Ovary (tissue), 9 donors: ENCODE results near the gene SNORC. TPM values are rescaled to one million over a fixed set of nuclear protein-coding genes. Genes with fewer than 3 reads are reported as not detected.
"Not testable (repeated sequence)": the region's sequence is repeated elsewhere in the genome, so short reads cannot be mapped to it uniquely, and the experiment has no call there.

ENCODE experiments used
- DNase-seq, 5 donors: peaks; one replicate each; pipeline ENCODE4 v3.0.0-alpha.2; 2019 to 2020
- H3K27ac ChIP-seq, 2 donors: fragments of 200-600 bp; one replicate each; pipeline versions ENCODE4 v1.5.1 to v1.8.0; 2019 to 2022
- H3K27me3 ChIP-seq: fragments of 200-600 bp; one replicate; pipeline ENCODE4 v1.8.0; 2022
- H3K36me3 ChIP-seq: fragments of 200-600 bp; sonication (generic); one replicate; pipeline ENCODE4 v1.5.1; 2019
- H3K4me1 ChIP-seq: one replicate; pipeline ENCODE4 v1.8.1; 2013; ENCODE audit warnings: mild to moderate bottlenecking, moderate library complexity; ENCODE audit not compliant: insufficient read depth
- H3K4me3 ChIP-seq: fragments of 200-600 bp; sonication (generic); one replicate; pipeline ENCODE4 v1.5.1; 2017
- H3K9me3 ChIP-seq, 2 donors: fragments of 200-600 bp in 1 of 2; sonication (generic) in 1 of 2; one replicate each; pipeline versions ENCODE4 v1.5.1 to v1.8.1; 2013 to 2019; ENCODE audit warnings: mild to moderate bottlenecking in 1 of 2, moderate library complexity in 1 of 2
- CTCF ChIP-seq, 3 donors: fragments of 450-650 bp in 2 of 3; fragments of 200-600 bp in 1 of 3; IDR thresholded peaks; one replicate each; pipeline versions ENCODE4 v1.5.1 to v1.8.0; 2016 to 2022; ENCODE audit warnings: antibody characterized with exemption in 3 of 3, mild to moderate bottlenecking in 1 of 3
- EP300 ChIP-seq: sonication (generic); formaldehyde crosslinking; IDR thresholded peaks from one replicate; pipeline ENCODE4 v1.6.1; 2017; ENCODE audit warnings: antibody characterized with exemption
- POLR2A ChIP-seq: fragments of 450-650 bp; IDR thresholded peaks from one replicate; pipeline ENCODE4 v1.6.1; 2017; ENCODE audit warnings: antibody characterized with exemption, mild to moderate bottlenecking, moderate library complexity
- WGBS, 3 donors: extraction: QIAGEN DNeasy Blood & Tissue Kit in 1 of 3; methylation state at CpG; one replicate each; pipeline versions ENCODE4 v1.1.5 to v1.1.7; 2013 to 2017; 5-methylcytosine and 5-hydroxymethylcytosine counted together
- intact Hi-C, 4 donors: fragments of 100-400 bp; cut with DNase I; formaldehyde crosslinking; loops; one replicate each; pipeline versions ENCODE4 v1.11.0 to v1.15.1; 2022 to 2023
- polyA plus RNA-seq, 2 donors: library from polyadenylated mRNA; stranded (reverse); fragments of 200-250 nt in 1 of 2; fragments of 350-450 nt in 1 of 2; fragmentation: Illumina TruSeq in 1 of 2; extraction: RNeasy Lipid Tissue Mini Kit (QIAGEN cat#74804) in 1 of 2; gene quantifications; one replicate each; pipeline ENCODE4 v1.2.3, GENCODE V29; 2013 to 2014
- total RNA-seq, 7 donors: library from RNA; depleted of rRNA in 2 of 7; stranded (reverse); fragments of >200 nt in 2 of 7; fragmentation: NEBNext Ultra II Directional in 3 of 7; extraction: Animal tissue kit (Norgen Biotek cat#: 25700) in 3 of 7; gene quantifications; one replicate each; pipeline versions ENCODE4 v1.1.0 to v1.2.4, GENCODE V29; 2016 to 2023
- donor health status: DM: no; HTN: no; CAD: no; lungs with moderate emphysema.
- donor health status: DM: no; HTN: no; CAD: no.
- donor health status: Bipolar disorder and iron deficiency.
- donor health status: DM: yes; HTN: yes; CAD: no.
- donor health status: DM: no; HTN: no; CAD: no.
- donor health status: DM: yes; HTN: yes; CAD: no.

The SNORC gene
- total and polyA plus RNA-seq, 9 donors, result 0.10 to 2.9 (median 1.1) TPM

GRCh38 chr2:232900811-232901735 lies 31.0 kb downstream of the SNORC start:
- H3K4me3 ChIP-seq, result no peak overlapping the region

GRCh38 chr2:232901736-232902578 lies 31.9 kb downstream of the SNORC start:
- intact Hi-C loops, result no loop called here
- WGBS, 3 donors, result 68 to 74% (median 70%) methylated on average over 26 to 28 of the region's 28 CpGs
- TF ChIP-seq EP300, result no peak
- no peak for TF ChIP-seq CTCF (IDR thresholded peaks at IDR 0.05)
- TF ChIP-seq POLR2A, result no peak
- Histone ChIP-seq H3K4me1 (peaks cover 2% of the 10 kb centered on the region), H3K27me3 (no peaks in the 10 kb centered on the region), H3K4me3 (no peak overlapping the region), H3K9me3 (no peaks in the 10 kb centered on the region), H3K36me3 (no peaks in the 10 kb centered on the region), H3K27ac (no peak overlapping the region)
- DNase-seq, result no peak

More at GRCh38 chr2:232900811-232901735, 31.0 kb downstream of the SNORC start:
- Histone ChIP-seq H3K9me3 (no peaks in the 10 kb centered on the region), H3K36me3 (no peaks in the 10 kb centered on the region), H3K27me3 (no peaks in the 10 kb centered on the region), H3K4me1 (peaks cover 2% of the 10 kb centered on the region), H3K27ac (no peak overlapping the region)
- intact Hi-C loops, result no loop called here
- TF ChIP-seq EP300, result no peak
- TF ChIP-seq POLR2A, result no peak
- no peak for TF ChIP-seq CTCF (IDR thresholded peaks at IDR 0.05)
- 35 to 50% (median 47%) methylated on average over 43 of the region's 43 CpGs for WGBS, 3 donors
- no peak for DNase-seq

- no peak for DNase-seq
- intact Hi-C loops, result no loop called here
- Histone ChIP-seq H3K27ac (no peak overlapping the region), H3K27me3 (no peaks in the 10 kb centered on the region), H3K36me3 (no peaks in the 10 kb centered on the region), H3K9me3 (no peaks in the 10 kb centered on the region), H3K4me3 (no peak overlapping the region), H3K4me1 (peaks cover 2% of the 10 kb centered on the region)
- no peak for TF ChIP-seq CTCF (IDR thresholded peaks at IDR 0.05)
- no peak for TF ChIP-seq EP300
- TF ChIP-seq POLR2A, result no peak
- 78 to 84% (median 84%) methylated on average over 9 of the region's 9 CpGs for WGBS, 3 donors
These were observed 33.9 kb downstream of the SNORC start for GRCh38 chr2:232903989-232904388.

- H3K36me3 ChIP-seq, intact Hi-C loops, H3K4me3 ChIP-seq, H3K27me3 ChIP-seq, H3K9me3 ChIP-seq, H3K4me1 ChIP-seq, H3K27ac ChIP-seq, DNase-seq: not testable (repeated sequence)
- WGBS, 3 donors, result 47 to 69% (median 67%) methylated on average over 7 to 9 of the region's 10 CpGs
These were observed 37.0 kb downstream of the SNORC start for GRCh38 chr2:232906867-232907717.

GRCh38 chr2:232907718-232908085 lies 37.6 kb downstream of the SNORC start:
- 85 to 90% (median 86%) methylated on average over 9 of the region's 9 CpGs for WGBS, 3 donors
- H3K36me3 ChIP-seq, H3K4me3 ChIP-seq, H3K4me1 ChIP-seq, H3K27ac ChIP-seq, H3K27me3 ChIP-seq, DNase-seq, H3K9me3 ChIP-seq, intact Hi-C loops: not testable (repeated sequence)
